Upper lobe of right lung (tissue), 1 donor: ENCODE results near the gene DGKE. TPM values are rescaled to one million over a fixed set of nuclear protein-coding genes. Genes with fewer than 3 reads are reported as not detected.

Experiments
- ATAC-seq: fragments of 200-7000 bp; cut with Tn5 transposase; one replicate; pipeline ENCODE4 v1.9.1; 2020; ENCODE audit warnings: mild to moderate bottlenecking, moderate library complexity
- DNase-seq: peaks from one replicate; pipeline ENCODE4 v3.0.0-alpha.2; 2020
- H3K27ac ChIP-seq: fragments of 200-600 bp; one replicate; pipeline ENCODE4 v1.8.0; 2022
- H3K27me3 ChIP-seq: fragments of 200-600 bp; one replicate; pipeline ENCODE4 v1.8.0; 2022; ENCODE audit warnings: mild to moderate bottlenecking
- H3K36me3 ChIP-seq: fragments of 200-600 bp; one replicate; pipeline ENCODE4 v1.8.0; 2022
- H3K4me1 ChIP-seq: fragments of 200-600 bp; one replicate; pipeline ENCODE4 v1.8.0; 2022
- H3K4me3 ChIP-seq: fragments of 200-600 bp; one replicate; pipeline ENCODE4 v1.8.0; 2022; ENCODE audit warnings: mild to moderate bottlenecking
- H3K9me3 ChIP-seq: fragments of 200-600 bp; one replicate; pipeline ENCODE4 v1.8.0; 2022
- CTCF ChIP-seq: fragments of 200-600 bp; IDR thresholded peaks from one replicate; pipeline ENCODE4 v1.8.0; 2022; ENCODE audit warnings: antibody characterized with exemption
- intact Hi-C: fragments of 100-400 bp; cut with DNase I; formaldehyde crosslinking; loops from one replicate; pipeline ENCODE4 v1.11.0; 2022
- total RNA-seq: library from RNA; stranded (reverse); fragmentation: NEBNext Ultra II Directional; extraction: Animal tissue kit (Norgen Biotek cat#: 25700); gene quantifications from one replicate; pipeline ENCODE4 v1.2.1, GENCODE V29; 2021
- donor health status: DM: no; HTN: yes; CAD: no; lungs with severe emphysema.

DGKE gene
- total RNA-seq, 1 donor from 2014 or later: 10.4 TPM

- intact Hi-C loops: no loop called here
- Histone ChIP-seq H3K27ac (no peak overlapping the region), H3K36me3 (peaks cover 99% of the 10 kb centered on the region), H3K4me3 (no peak overlapping the region), H3K4me1 (no peaks in the 10 kb centered on the region), H3K27me3 (no peaks in the 10 kb centered on the region), H3K9me3 (no peaks in the 10 kb centered on the region)
- no peak for TF ChIP-seq CTCF
- ATAC-seq (no peak), DNase-seq (no peak)
Observed at GRCh38 chr17:56896968-56897359, 63.0 kb downstream of the DGKE start.

- H3K36me3 ChIP-seq: peaks cover 99% of the 10 kb centered on the region
- intact Hi-C loops: no loop called here
Observed at GRCh38 chr17:56897646-56898424, 63.9 kb downstream of the DGKE start.

GRCh38 chr17:56898874-56899273, 64.9 kb downstream of the DGKE start:
- no peak for DNase-seq
- intact Hi-C loops: no loop called here
- TF ChIP-seq CTCF: no peak

More at GRCh38 chr17:56897646-56898424, 63.9 kb downstream of the DGKE start:
- no peak overlapping the region for H3K4me3 ChIP-seq
- no peak for TF ChIP-seq CTCF
- no peak overlapping the region for H3K27ac ChIP-seq
- no peaks in the 10 kb centered on the region for H3K9me3 ChIP-seq
- no peaks in the 10 kb centered on the region for H3K4me1 ChIP-seq
- DNase-seq (no peak), ATAC-seq (no peak)
- no peaks in the 10 kb centered on the region for H3K27me3 ChIP-seq

GRCh38 chr17:56899403-56899802, 65.5 kb downstream of the DGKE start:
- DNase-seq (no peak), ATAC-seq (no peak)
- Histone ChIP-seq H3K36me3 (peaks cover 99% of the 10 kb centered on the region), H3K27ac (no peak overlapping the region), H3K4me1 (no peaks in the 10 kb centered on the region), H3K4me3 (no peak overlapping the region), H3K9me3 (no peaks in the 10 kb centered on the region), H3K27me3 (no peaks in the 10 kb centered on the region)
- intact Hi-C loops: no loop called here
- TF ChIP-seq CTCF: no peak

More at GRCh38 chr17:56898874-56899273, 64.9 kb downstream of the DGKE start:
- no peaks in the 10 kb centered on the region for H3K4me1 ChIP-seq
- no peak overlapping the region for H3K27ac ChIP-seq
- peaks cover 99% of the 10 kb centered on the region for H3K36me3 ChIP-seq
- H3K9me3 ChIP-seq: no peaks in the 10 kb centered on the region
- no peaks in the 10 kb centered on the region for H3K27me3 ChIP-seq
- ATAC-seq: peak; percentile 26
- no peak overlapping the region for H3K4me3 ChIP-seq

- ATAC-seq (no peak), DNase-seq (no peak)
- H3K9me3 ChIP-seq: no peaks in the 10 kb centered on the region
- H3K27me3 ChIP-seq: no peaks in the 10 kb centered on the region
- intact Hi-C loops: no loop called here
- TF ChIP-seq CTCF: no peak
- no peak overlapping the region for H3K4me3 ChIP-seq
- no peak overlapping the region for H3K27ac ChIP-seq
- peaks cover 2% of the 10 kb centered on the region for H3K4me1 ChIP-seq
- peaks cover 99% of the 10 kb centered on the region for H3K36me3 ChIP-seq
Observed at GRCh38 chr17:56902348-56902747, 68.4 kb downstream of the DGKE start.
